Left ventricle myocardium superior (tissue), 1 donor: ENCODE data around the gene RBM25. TPM values are rescaled to one million over a fixed set of nuclear protein-coding genes. Genes with fewer than 3 reads are reported as not detected.
"Not testable (repeated sequence)": the region's sequence is repeated elsewhere in the genome, so short reads cannot be mapped to it uniquely, and the experiment has no call there.

Experiments
- ATAC-seq: fragments of 200-7000 bp; cut with Tn5 transposase; one replicate; pipeline ENCODE4 v1.9.1; 2020; ENCODE audit warnings: mild to moderate bottlenecking, moderate library complexity
- DNase-seq: peaks from one replicate; pipeline ENCODE4 v3.0.0-alpha.2; 2020
- intact Hi-C: fragments of 100-400 bp; cut with micrococcal nuclease; formaldehyde crosslinking; loops from one replicate; pipeline ENCODE4 v1.11.0; 2022
- long read RNA-seq: library from polyadenylated mRNA; unstranded; transcript quantifications from one replicate; pipeline ENCODE4 v2.0.0, GENCODE V29; 2021
- total RNA-seq: library from RNA; stranded (reverse); fragmentation: NEBNext Ultra II Directional; extraction: Animal tissue kit (Norgen Biotek cat#: 25700); gene quantifications from one replicate; pipeline ENCODE4 v1.2.1, GENCODE V29; 2021
- donor health status: DM: no; HTN: yes; CAD: no; lungs with severe emphysema.

Gene RBM25
- total RNA-seq, result 35.9 TPM
- long read RNA-seq, partial matches to known transcripts, result 29 of 36 reads
- long read RNA-seq, other reads (novel, unspliced or antisense), result 3 of 36 reads

DNA sequence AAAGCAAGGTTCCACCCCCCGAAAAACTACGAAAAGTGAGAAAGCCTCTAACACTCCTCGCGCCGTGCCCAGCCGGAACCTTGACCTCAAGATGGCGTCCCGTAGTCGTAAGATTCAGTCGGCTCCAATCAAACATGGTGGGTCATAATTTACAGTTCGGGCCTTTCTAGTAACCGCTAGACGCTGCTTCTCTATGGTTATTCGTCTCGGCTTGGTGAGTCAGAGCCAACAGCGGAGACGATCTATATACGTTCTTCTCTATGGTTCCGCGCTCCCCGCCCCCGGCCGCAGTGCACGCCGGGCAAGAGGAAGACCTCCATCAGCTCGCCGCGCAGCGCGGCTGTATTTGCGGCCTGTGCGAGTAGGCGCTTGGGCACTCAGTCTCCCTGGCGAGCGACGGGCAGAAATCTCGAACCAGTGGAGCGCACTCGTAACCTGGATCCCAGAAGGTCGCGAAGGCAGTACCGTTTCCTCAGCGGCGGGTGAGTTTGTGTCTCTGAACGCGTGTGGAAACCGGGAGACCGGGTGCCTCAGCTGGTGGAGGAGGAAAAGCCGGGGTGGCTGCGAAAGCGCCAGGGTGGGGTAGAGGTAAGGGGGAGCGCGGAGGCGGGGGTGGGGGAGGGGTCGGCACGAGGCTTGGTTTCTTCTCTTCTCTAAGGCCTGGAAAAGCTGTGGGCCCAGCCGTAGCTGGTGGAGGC, at the start of gene RBM25:
RBM25 (plus strand) TSS at position 311 of the 698 bp plus-strand sequence. CDS start 13,108 bp downstream, outside the sequence.
- intact Hi-C loops, result no loop called here
- ATAC-seq (peak; percentile 99), DNase-seq (peak; percentile 97)

DNA sequence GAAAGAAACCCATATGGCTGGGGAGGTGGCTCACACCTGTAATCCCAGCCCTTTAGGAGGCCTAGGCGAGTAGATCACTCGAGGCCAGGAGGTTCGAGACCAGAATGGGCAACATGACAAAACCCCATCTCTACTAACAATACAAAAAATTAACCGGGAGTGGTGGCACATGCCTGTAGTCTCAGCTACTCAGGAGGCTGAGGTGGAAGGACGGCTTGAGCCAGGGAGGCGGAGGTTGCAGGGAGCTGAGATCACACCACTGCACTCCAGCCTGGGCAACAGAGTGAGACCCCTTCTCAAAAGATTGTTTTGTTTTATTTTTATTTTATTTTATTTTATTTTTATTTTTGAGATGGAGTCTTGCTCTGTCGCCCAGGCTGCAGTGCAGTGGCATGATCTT, 47.1 kb upstream of the RBM25 start:
- ATAC-seq, intact Hi-C loops, DNase-seq: not testable (repeated sequence)

DNA sequence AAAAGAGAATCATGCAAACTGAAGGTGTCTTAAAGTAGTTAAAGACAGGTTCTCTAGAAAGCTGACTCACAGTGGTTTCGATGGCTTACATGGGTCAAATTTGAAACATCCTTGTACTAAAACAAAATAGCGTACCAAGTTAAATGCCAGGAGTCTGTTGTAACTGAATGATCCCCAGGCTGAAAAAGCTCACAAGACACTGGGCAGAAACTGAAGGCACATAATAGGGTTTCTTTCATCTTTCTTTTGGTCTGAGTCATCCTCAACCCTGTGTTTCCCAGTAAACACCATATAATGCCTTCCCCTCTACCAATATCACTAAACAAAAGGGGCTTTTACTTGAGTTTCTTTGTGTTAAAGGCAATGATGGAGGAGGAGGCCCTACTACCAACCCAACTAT, 44.2 kb upstream of the RBM25 start:
- DNase-seq, result no peak
- intact Hi-C loops, result no loop called here
- ATAC-seq, result no peak

DNA sequence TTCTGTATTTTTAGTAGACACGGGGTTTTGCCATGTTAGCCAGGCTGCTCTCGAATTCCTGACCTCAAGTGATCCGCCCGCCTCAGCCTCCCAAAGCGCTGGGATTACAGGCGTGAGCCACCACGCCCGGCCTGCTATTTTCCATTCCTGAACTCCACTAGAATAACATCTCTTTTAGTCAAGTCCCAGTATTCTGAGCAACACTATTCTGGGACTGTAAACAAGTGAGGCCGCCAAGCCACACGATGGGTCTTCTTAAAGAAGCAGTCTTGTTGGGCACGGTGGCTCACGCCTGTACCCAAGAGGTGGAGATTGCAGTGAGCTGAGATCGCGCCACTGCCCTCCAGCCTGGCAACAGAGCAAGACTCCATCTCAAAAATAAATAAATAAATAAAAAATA, 42.8 kb upstream of the RBM25 start:
- intact Hi-C loops, ATAC-seq, DNase-seq: not testable (repeated sequence)

DNA sequence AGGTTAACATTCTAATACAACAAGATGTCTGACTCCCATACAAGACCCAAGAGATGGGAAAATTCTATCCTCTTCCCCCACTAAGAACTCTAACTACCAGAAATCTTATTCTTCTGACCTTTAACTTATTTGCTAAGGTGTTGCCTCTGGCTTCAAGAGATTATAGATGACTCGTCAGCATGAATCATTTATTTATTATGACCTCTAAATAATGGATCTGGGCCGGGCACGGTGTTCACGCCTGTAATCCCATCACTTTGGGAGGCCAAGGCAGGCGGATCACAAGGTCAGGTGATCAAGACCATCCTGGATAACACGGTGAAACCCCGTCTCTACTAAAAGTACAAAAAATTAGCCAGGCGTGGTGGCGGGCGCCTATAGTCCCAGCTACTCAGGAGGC, 42.3 kb upstream of the RBM25 start:
- DNase-seq, ATAC-seq, intact Hi-C loops: not testable (repeated sequence)

DNA sequence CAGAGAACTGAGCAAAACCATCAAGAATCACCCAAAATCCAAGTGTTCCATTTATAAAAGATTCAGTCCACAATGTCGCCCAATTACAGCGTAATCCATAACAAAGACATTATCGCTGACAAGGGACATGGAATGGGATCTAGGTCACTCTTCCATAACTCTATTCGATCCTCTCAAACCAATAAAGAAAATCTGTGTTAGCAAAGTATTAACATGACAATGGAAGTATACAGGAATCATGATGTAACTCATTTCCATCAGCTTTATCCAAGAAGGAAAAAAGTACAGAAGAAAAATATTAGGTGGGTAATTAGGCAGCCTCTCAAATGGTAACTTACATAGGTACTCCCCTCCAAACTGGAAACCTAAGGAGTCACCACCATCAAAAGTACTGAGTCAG, 36.3 kb upstream of the RBM25 start:
- ATAC-seq (no peak), DNase-seq (no peak)
- intact Hi-C loops, result no loop called here

DNA sequence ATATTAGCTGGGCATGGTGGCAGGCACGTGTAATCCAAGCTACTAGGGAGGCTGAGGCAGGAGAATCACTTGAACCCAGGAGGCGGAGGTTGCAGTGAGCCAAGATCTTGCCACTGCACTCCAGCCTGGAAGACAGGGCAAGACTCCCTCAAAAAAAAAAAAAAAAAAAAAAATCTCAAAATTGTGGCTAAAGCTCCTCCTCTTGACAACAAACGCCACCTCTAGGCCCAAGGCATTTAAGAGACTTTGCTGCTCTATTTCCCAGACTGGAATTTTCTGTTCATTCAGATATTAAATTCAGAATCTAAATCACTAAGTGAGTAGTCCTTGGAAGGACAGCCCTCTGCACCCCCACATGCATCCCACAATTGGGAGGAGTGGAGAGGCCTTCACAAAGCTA, 32.8 kb upstream of the RBM25 start:
- no peak for ATAC-seq
- intact Hi-C loops, result no loop called here
- no peak for DNase-seq

DNA sequence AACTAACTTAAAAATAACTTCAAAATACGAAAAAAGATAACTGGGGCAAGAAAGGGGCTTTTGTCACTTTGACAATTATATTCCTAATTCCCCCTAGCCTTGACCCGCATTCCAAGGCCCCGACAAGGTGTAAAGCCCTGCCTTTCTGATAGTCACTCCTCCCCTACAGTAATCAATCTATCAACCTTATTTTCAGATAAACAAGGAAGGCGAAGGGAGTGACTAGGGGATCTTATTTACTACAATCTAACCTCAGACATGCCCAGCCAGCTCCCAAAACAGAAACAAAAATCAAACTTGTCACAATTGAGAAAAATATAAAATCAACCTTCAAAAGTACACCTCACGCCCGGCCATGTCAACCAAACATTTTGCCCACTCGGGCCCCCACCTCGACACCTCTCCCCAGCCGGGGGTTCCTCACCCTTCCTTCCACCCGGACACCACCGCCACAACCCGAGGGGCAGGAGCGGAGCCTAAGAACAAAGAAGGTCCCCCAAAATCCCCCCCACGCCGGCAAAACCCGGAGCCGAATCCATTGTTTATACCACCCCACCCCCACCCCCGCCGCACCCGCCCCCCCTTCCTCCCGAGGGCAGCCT, 32.0 kb upstream of the RBM25 start:
- DNase-seq (no peak), ATAC-seq (no peak)
- intact Hi-C loops, result no loop called here

DNA sequence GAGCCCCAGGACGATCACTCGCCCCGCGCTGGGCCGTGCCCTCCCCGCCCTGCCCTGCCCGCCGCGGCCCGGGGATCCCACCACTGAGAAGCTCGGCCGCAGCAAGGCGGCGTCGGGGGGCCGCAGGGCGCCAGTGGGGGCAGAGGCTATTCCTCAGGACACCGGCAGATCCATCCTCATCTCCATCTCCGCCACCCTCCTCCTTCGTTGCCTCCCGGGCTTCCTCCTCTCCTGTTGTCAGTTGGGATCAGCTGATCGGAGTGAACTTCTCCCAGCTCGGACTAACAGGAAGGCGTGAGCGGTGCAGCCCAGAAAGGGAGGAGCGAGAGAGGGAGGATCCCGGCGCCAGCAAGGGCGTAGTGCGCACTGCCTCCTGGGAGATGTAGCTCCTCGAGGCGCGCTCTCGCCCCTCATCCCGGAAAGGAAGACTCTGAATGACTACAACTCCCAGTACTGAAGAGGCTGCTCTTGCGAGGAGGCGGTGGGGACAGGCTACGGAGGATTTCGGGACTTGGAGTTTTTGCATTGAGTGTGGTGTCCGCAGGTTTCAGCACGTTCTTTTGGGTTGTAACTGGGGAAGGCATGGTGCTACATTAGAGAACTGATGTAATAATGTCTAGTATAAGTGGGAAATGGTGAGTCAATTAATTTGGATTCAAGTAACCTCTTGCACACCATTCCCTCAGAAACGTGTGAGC, 31.3 kb upstream of the RBM25 start, which contains the start of gene ZFYVE1:
ZFYVE1 (minus strand) TSS at position 262 of the 698 bp plus-strand sequence. CDS start 2,598 bp downstream, outside the sequence.
- peak; percentile 100 for ATAC-seq
- intact Hi-C loops, result no loop called here
- DNase-seq, result peak; percentile 97

DNA sequence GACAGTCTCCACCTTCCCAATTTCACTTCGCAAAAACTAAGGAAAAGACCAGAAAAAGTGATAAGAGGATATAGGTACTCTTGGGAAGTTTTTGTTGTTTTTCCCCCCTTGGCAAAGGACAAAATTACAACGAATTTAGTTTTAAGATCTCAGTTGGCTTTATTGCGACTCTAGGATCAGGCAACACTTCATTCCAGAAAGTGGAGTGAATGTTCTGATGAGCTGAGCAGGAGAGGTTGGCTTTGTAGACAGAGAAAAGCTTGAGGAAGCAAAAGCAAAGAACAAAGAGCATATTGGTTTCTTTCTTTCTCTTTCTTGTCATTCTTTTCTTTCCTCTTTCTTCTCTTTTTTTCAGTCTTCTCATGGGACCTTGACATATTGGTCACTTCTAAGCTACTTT, 30.8 kb upstream of the RBM25 start:
- ATAC-seq (no peak), DNase-seq (no peak)
- intact Hi-C loops, result no loop called here

DNA sequence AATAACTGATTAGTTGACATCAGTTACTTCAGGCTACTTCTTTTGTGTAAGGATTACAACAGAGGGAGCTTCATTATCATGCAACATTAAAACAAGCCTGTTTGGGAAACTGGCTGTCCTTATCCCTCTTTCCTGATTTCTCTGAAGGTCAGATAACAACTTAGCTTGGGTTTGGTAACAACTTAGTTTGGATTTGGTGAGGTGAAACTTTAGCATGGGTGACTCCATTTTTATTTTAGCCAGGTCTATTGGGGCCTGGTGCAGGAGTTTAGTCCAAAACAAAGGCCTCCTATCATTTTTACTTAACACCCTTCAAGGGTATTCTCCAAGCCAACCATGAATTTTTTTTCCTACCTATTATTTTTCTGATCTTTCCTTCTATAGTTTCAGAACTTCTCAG, 30.4 kb upstream of the RBM25 start:
- ATAC-seq (no peak), DNase-seq (no peak)
- intact Hi-C loops, result no loop called here

DNA sequence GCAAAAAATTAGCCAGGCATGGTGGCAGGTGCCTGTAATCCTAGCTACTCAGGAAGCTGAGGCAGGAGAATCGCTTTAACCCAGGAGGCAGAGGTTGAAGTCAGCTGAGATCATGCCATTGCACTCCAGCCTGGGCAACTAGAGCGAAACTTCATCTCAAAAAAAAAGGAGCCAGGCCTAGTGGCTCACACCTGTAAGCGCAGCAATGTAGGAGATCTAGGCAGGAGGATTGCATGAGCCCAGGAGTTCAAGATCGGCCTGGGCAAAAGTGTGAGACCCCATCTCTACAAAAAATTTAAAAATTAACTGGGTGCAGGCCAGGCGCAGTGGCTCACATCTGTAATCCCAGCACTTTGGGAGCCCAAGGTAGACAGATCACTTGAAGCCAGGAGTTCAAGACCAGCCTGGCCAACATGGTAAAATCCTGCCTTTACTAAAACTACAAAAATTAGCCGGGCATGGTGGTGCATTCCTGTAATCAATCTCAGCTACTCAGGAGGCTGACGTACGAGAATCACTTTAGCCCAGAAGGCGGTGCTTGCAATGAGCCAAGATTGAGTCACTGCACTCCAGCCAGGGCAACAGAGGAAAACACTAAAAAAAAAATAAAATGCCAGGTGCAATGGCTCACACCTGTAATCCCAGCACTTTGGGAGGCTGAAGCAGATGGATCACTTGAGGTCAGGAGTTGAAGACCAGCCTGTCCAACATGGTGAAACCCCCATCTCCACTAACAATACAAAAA, 21.5 kb upstream of the RBM25 start:
- ATAC-seq, intact Hi-C loops, DNase-seq: not testable (repeated sequence)

DNA sequence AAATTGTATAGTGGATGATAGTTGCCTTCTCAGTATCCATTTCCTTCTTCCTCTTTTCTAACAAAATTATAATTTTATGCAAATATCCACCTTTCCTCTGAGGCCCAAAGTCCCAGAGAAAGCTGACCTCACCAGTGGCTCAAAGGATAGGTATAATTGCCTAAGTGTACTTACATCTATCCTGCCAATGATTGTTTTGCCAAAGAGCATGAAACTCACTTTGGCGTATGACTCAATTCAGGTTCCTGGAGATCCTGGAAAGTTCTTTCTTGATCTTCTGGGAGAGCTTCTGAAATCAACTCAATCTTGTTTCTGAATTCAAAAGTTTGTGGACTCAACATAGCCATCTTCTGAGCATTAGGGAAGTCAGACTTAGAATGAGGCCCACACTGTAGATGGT, 10.5 kb upstream of the RBM25 start:
- intact Hi-C loops, result no loop called here
- DNase-seq (no peak), ATAC-seq (no peak)

DNA sequence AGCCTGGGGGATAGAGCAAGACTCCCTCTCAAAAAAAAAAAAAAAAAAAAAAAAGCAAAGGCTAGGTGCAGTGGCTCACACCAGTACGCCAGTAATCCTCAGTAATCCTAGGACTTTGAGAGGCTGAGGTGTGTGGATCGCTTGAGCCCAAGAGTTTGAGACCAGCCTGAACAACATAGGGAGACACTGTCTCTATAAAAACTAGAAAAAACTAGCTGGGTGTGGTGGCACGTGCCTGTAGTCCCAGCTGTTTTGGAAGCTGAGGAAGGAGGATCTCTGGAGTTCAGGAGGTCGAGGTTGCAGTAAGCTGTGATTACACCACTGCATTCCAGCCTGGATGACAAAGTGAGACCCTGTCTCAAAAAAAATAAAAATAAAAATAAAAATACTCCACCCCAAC, 8.9 kb upstream of the RBM25 start:
- intact Hi-C loops, result no loop called here
- ATAC-seq (no peak), DNase-seq (no peak)

DNA sequence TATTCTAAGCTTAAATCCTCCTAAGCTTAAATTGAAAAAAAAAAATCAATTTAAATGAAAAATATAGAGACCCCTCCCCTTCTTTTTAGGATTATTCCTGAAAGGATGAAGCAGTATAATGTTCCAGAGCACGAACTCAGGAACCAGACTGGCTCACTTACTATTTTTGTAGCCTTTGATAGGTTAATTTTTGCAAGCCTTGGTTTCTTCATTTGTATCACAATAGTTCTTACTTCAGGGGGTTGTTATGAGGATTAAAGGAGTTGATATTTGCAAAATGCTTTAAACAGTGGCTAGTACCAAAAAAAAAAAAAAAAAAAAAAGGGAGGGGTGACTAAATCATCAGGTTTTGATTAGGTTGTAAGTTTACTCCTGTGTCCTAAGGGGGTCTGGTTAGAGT, 3.1 kb upstream of the RBM25 start:
- ATAC-seq, result no peak
- DNase-seq, result no peak
- intact Hi-C loops, result no loop called here

DNA sequence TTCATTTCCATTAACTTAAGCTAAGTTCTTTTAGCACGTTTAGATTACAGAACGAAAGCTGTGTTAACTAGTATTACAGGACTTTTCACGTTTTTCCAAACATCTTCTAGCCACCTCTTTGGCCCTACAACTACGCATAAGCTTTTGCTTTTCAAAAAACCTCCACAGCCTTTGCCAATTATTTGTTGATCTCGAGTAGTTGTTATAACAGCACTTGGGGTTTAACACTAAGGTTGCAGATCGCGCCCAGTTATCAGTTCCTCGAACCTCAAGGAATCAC, 450 bp upstream of the RBM25 start:
- ATAC-seq, result no peak
- intact Hi-C loops, result no loop called here
- DNase-seq, result no peak

DNA sequence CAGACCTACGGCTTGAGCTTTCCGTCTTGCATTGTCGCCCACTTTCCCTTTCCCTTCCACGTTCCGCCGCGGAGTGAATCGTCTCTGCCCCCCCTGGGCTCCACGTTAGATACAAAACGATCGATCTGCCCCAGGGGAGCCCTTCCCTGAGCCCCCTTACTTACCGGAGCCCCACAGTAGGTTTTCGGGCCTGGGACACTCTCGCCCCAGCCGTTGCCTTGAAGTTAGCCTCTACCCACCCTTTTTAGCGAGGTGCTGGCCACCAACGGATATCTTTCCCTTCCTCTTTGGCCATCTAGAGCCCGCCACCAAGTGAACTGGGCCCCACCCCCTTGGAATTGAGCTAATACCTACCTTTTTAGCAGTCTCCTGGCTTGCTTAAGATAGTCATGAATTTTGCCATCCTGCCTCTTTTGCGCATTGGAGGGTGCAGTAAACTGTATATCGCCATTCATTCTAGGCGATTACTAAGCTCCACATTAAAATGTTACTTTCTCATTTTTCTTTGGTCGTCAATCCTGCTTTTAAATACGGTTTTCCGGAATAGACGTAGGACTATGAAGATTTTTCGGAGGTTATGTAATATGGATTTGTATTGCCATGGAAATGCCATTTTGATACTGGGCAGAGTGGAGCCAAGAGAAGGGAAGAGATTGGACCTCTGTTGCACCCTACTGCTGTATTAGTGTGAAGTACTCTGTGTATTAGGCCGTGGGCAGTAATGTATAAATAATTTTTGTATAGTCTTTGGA, 764 bp downstream of the RBM25 start:
- intact Hi-C loops, result no loop called here
- DNase-seq, result no peak

DNA sequence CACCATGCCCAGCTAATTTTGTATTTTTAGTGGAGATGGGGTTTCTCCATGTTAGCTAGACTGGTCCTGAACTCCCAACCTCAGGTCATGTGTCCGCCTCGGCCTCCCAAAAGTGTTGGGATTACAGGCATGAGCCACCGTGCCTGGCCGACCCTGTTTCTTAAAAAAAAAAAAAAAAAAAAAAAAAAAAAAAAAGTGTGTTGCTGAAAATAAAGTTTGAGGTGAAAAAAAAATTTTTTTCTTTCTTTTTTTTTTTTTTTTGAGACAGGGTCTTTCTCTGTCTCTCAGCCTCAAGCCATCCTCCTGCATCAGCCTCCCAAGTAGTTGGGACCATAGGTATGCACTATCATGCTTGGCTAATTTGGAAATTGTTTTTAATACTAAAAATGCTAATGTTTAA, 11.3 kb downstream of the RBM25 start:
- ATAC-seq (no peak), DNase-seq (no peak)
- intact Hi-C loops, result no loop called here

More for the DNA sequence above, 764 bp downstream of the RBM25 start:
- ATAC-seq, result peak; percentile 26

DNA sequence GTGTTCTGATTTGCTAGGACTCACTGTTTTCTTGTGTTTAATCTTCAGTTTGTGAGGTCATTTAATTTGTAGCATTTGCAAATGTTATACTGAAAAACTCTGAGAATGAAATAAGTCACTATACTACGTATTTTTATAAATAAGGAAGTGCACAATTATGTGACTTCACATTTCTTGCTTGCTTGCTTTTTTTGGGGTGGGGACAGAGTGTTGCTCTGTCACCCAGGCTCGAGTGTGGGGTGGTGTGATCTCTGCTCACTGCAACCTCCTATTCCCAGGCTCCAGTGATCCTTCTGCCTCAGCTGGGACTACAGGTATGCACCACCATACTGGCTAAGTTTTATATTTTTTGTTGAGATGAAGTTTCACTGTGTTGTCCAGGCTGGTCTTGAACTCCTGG, 32.7 kb downstream of the RBM25 start:
- ATAC-seq (no peak), DNase-seq (no peak)
- intact Hi-C loops, result no loop called here
